Stimulated activated effector memory CD8-positive, alpha-beta T cell treated with anti-CD3 and anti-CD28 coated beads, Interleukin-12 subunit alpha, Interleukin-12 subunit beta, amount 100 ng/mL, for 72 hours (primary cell): ENCODE results near the gene PRKAR1B.
"Not testable (repeated sequence)": the region's sequence is repeated elsewhere in the genome, so short reads cannot be mapped to it uniquely, and the experiment has no call there.

Experiments used
- ATAC-seq: fragments of 150-1000 bp; cut with Tn5 transposase; 2 replicates; pipeline ENCODE4 v1.10.0; 2021
- DNase-seq, 2 donors: peaks; one replicate each; pipeline ENCODE4 v3.0.0; 2021 to 2022; ENCODE audit warnings: low spot score in 2 of 2
- H3K27ac Mint-ChIP-seq: one replicate; pipeline ENCODE4 v1.8.0; 2022; ENCODE audit warnings: mild to moderate bottlenecking, mixed read lengths
- H3K36me3 Mint-ChIP-seq: one replicate; pipeline ENCODE4 v1.8.0; 2022; ENCODE audit warnings: mild to moderate bottlenecking, mixed read lengths
- H3K4me1 Mint-ChIP-seq: one replicate; pipeline ENCODE4 v1.8.0; 2022; ENCODE audit warnings: mixed read lengths
- H3K4me3 Mint-ChIP-seq: one replicate; pipeline ENCODE4 v1.8.0; 2022; ENCODE audit warnings: mild to moderate bottlenecking, mixed read lengths
- H3K9me3 Mint-ChIP-seq: one replicate; pipeline ENCODE4 v1.8.0; 2022; ENCODE audit warnings: mixed read lengths

Gene PRKAR1B

DNA sequence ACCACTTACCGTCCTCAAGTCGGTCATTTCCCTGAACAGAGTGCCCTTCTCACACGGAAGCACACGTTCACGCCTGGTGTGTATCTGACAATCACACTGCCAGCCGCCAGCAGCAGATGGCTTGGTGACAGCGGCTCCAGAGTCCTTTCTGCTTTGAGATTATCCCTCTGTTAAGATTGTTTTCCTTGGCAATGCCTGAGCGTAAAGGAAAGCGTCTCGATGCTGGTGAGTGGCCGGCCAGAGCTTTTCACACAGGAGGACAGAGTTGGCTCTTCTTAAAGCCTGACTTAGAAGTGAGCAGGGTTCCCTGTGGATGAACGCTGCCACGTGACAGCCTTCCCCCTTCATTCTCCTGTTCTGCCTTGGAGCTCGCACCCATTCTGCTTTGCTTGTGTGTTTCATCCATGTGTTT is 22.1 kb upstream of the PRKAR1B start:
- Mint-ChIP-seq H3K4me1 (peaks cover 5% of the 10 kb centered on the region), H3K9me3 (no peaks in the 10 kb centered on the region), H3K4me3 (no peak overlapping the region), H3K36me3 (no peaks in the 10 kb centered on the region), H3K27ac (no peak overlapping the region)
- DNase-seq (no peak), ATAC-seq (no peak)

DNA sequence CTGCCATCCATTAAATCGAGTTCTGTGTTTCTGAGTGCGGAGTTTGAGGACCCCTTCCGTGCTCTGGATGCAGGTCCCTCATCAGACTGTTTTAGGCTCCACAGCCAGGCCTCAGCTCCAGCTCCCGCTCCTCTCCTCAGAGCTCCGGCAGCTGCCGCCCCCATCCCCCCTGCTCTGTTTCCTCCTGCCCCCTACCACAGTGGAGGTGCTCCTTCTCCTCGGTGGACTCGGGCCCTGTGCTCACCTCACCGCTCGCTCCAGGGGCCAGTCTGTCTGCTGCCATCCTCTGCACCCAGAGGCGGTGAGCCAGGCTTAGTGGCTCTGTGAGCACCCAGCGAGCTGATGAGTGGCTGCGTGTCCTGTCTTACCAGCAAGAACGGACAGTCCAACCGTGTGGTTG is 21.4 kb upstream of the PRKAR1B start:
- DNase-seq = no peak
- peaks cover 4% of the 10 kb centered on the region for H3K36me3 Mint-ChIP-seq
- H3K27ac Mint-ChIP-seq = peak overlapping the region; percentile 72
- H3K4me3 Mint-ChIP-seq = no peak overlapping the region
- peaks cover 5% of the 10 kb centered on the region for H3K4me1 Mint-ChIP-seq
- ATAC-seq = no peak
- no peaks in the 10 kb centered on the region for H3K9me3 Mint-ChIP-seq

DNA sequence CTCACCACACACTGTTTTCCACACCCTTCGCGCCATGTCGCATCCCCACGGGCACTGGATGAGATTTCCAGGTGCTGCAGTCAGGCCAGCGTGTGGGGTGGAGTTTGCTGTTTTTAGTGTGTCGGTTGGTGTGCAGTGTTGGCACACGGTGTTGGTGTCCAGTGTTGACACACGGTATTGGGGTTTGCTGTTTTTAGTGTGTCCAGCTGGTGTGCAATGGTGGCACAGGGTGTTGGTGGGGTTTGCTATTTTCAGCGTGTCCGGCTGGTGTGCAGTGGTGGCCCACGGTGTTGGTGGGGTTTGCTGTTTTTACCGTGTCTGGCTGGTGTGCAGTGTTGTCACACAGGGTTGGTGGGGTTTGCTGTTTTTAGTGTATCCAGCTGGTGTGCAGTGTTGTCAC is 20.1 kb upstream of the PRKAR1B start:
- peaks cover 16% of the 10 kb centered on the region for H3K36me3 Mint-ChIP-seq
- no peak for DNase-seq
- H3K9me3 Mint-ChIP-seq = no peaks in the 10 kb centered on the region
- no peak for ATAC-seq
- H3K4me3 Mint-ChIP-seq = no peak overlapping the region
- H3K27ac Mint-ChIP-seq = no peak overlapping the region
- H3K4me1 Mint-ChIP-seq = peaks cover 5% of the 10 kb centered on the region

DNA sequence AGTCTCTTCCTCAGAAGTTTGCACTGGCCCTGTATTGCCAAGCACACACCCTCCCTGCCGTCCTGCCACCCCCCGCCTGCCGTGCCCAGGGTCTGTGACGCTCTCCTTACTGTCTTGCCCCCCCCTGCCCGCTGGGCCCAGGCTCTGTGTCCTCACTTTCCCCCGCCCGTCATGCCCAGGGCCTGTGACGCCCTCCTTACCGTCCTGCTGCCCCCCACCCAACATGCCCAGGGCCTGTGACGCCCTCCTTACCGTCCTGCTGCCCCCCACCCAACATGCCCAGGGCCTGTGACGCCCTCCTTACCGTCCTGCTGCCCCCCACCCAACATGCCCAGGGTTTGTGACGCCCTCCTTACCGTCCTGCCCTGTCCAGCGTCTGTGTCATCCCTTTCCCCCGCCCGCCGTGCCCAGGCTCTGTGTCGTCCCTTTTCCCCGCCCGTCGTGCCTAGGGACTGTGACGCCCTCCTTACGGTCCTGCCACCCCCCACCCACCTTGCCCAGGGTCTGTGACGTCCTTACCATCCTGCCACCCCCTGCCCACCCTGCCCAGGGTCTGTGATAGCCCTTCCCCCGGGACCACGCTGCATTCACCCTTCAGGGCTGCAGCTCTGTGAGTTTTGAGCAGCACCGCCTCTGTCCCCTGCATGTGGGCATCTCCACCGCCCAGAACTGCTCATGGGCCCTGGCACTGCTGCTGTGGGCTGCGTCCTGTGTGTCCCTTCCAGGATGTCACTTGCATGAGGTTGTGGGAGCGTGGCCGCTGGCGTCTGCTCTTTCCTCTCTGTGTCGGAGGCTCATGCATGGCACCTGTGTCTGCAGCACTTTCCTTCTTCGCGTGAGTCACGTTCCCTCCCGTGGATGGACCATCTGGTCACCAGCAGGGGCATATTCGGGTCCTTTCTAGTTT is 19.3 kb upstream of the PRKAR1B start:
- ATAC-seq = no peak
- H3K36me3 Mint-ChIP-seq = peaks cover 20% of the 10 kb centered on the region

DNA sequence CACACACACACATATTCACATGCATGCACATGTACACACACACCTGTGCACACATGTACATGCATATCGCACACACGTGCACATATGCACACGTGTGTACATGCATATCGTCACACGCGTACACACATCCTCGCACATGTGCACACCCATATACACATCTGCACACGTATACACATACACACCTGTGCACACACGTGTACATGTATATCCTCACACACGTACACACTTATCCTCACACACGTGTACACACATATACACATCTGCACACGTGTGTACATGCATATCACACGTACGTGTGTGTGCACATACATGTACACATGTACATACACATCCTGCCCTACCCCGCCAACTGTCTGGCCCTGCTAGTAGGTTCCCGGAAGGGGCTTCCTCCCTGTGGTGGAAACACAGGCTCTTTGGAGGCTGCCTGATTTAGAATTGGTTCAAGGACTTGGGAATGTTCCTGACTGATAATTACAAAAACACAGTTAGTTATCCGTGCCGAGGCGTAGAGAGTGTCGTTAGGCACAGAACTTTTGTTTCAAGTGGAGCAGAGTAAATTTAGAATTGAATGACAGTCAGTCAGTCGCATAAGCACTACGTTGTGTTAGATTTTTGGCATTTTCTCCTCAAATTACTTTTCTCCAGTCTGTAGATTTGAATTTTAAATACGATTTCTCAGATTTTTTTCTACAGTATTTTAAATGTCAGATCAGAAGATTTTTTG is 18.5 kb upstream of the PRKAR1B start:
- no peak for ATAC-seq
- Mint-ChIP-seq H3K27ac (no peak overlapping the region), H3K36me3 (peaks cover 20% of the 10 kb centered on the region), H3K4me3 (no peak overlapping the region), H3K9me3 (no peaks in the 10 kb centered on the region), H3K4me1 (peaks cover 5% of the 10 kb centered on the region)
- DNase-seq = no peak

More for the DNA sequence above, 19.3 kb upstream of the PRKAR1B start:
- no peak overlapping the region for H3K4me3 Mint-ChIP-seq
- no peak overlapping the region for H3K27ac Mint-ChIP-seq
- H3K4me1 Mint-ChIP-seq = peaks cover 5% of the 10 kb centered on the region
- DNase-seq = no peak
- no peaks in the 10 kb centered on the region for H3K9me3 Mint-ChIP-seq

DNA sequence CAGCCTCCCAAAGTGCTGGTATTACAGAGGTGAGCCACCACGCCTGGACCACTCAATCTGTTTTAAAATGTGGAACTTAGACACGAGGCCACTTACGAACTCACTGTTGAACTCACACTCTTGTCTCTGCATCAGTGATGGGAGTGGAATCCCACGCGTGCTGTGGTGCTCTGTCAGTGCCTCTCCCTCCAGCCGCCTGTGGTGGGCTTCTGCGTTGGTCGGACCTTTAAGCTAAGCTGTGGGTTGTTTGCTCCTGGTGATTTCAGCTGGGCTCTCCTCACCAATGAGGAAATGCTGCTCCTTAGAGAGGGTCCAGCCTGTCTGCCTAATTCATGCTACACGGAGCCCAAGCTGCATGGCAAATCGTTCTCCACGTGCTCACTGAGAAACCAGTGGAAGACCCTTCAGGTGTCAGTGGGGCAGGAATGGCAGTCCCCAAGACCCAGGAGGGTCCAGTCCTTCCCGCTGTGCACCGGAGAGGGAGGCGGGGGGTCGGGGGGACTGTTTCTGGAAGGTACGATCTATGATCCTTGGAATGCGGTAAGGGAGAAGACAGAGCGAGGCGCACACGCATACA is 17.9 kb upstream of the PRKAR1B start:
- peaks cover 5% of the 10 kb centered on the region for H3K4me1 Mint-ChIP-seq
- ATAC-seq (no peak), DNase-seq (no peak)
- no peak overlapping the region for H3K4me3 Mint-ChIP-seq
- H3K27ac Mint-ChIP-seq = no peak overlapping the region
- H3K9me3 Mint-ChIP-seq = no peaks in the 10 kb centered on the region
- H3K36me3 Mint-ChIP-seq = peaks cover 20% of the 10 kb centered on the region

DNA sequence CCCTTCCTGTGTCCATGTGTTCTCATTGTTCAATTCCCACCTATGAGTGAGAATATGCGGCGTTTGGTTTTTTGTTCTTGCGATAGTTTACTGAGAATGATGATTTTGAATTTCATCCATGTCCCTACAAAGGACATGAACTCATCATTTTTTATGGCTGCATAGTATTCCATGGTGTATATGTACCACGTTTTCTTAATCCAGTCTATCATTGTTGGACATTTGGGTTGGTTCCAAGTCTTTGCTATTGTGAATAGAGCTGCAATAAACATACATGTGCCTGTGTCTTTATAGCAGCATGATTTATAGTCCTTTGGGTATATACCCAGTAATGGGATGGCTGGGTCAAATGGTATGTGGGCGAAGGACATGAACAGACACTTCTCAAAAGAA is 17.0 kb upstream of the PRKAR1B start:
- not testable (repeated sequence) for H3K4me1 Mint-ChIP-seq, H3K9me3 Mint-ChIP-seq, H3K4me3 Mint-ChIP-seq, H3K27ac Mint-ChIP-seq, DNase-seq, ATAC-seq
- H3K36me3 Mint-ChIP-seq = peaks cover 20% of the 10 kb centered on the region

DNA sequence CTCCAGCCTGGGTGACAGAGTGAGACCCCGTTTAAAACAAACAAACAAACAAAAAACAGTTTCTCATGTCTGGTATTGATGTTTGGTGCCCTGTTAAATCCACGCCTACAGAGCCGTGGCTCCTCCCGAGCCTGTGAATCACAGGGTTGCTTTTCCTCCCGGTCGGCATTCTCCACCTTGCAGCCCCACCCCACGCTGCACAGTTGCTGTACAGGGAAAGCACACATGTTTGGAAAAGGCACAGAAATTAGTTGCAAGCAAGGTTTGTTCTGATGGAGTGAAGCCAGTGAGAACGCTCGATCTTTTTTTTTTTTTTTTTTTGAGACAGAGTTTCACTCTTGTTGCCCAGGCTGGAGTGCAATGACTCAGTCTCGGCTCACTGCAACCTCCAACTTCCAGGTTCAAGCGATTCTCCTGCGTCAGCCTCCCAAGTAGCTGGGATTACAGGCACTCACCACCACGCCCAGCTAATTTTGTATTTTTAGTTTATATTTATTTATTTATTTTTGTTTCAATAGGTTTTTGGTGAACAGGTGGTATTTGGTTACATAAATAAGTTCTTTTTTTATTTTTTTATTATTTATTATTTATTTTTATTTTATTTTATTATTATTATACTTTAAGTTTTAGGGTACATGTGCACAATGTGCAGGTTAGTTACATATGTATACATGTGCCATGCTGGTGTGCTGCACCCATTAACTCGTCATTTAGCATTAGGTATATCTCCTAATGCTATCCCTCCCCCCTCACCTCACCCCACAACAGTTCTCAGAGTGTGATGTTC is 16.5 kb upstream of the PRKAR1B start:
- ATAC-seq, DNase-seq, H3K27ac Mint-ChIP-seq, H3K4me3 Mint-ChIP-seq, H3K9me3 Mint-ChIP-seq, H3K4me1 Mint-ChIP-seq: not testable (repeated sequence)
- H3K36me3 Mint-ChIP-seq = peaks cover 20% of the 10 kb centered on the region

DNA sequence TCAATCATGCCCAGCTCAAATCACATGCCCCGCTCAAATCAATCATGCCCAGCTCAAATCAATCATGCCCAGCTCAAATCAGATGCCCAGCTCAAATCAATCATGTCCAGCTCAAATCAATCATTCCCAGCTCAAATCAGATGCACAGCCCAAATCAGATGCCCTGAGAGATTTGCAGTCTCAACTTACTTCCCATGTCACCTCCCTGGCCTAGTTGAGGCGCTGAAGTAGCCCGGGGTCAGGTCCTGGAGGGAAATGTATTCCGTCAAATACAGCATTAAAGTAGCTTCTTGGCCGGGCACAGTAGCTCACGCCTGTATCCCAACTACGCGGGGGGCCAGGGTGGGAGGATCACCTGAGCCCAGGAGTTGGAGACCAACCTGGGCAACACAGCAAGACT is 15.7 kb upstream of the PRKAR1B start:
- H3K27ac Mint-ChIP-seq = peak overlapping the region; percentile 48
- H3K9me3 Mint-ChIP-seq = no peaks in the 10 kb centered on the region
- no peak overlapping the region for H3K4me3 Mint-ChIP-seq
- DNase-seq = no peak
- peaks cover 20% of the 10 kb centered on the region for H3K36me3 Mint-ChIP-seq
- H3K4me1 Mint-ChIP-seq = peaks cover 5% of the 10 kb centered on the region
- ATAC-seq = no peak

DNA sequence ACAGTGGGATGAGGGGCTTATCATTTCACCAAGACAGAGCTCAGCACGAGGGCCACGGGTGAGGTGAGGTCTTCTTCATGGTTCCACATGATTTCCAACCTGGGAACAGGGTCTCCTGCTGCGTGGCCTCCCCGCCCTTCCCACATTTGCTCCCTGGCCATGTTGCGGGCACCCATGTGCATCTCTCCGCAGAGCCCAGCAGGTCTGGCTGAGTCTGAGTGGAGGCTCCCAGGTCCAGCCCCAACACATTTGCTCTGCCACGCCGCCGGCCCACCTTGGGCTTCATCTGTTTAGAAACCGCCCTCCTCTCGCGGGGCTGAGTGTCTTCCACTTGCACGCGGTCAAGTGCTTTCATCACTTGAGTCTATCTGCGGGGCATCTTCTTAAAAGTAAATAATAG is 14.8 kb upstream of the PRKAR1B start:
- ATAC-seq = no peak
- Mint-ChIP-seq H3K27ac (no peak overlapping the region), H3K9me3 (no peaks in the 10 kb centered on the region), H3K4me1 (no peaks in the 10 kb centered on the region), H3K4me3 (no peak overlapping the region), H3K36me3 (peaks cover 20% of the 10 kb centered on the region)
- no peak for DNase-seq

DNA sequence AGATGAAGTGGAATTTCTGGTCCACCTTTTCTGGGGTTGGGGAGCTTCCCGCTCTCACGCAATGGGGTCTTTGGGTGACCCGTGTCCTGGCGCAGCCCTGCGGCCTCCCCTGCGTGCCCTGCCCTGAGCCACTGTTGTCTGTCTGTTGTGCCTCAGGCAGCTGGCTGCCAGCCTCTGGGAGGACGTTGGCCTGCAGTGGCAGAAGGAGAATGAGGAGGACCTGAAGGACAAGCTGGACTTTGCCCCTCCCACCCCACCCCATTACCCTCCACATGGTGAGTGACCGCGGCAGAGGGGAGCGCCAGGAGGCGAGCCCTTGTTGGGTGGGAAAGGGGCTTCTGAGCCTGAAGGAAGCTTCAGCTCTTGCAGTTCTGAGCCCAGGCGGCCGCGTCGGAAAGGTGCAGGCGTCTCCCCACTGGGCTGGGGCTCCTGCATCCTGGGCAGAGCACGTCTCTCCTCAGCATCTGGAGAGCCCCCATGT is 14.2 kb upstream of the PRKAR1B start:
- no peak for ATAC-seq
- H3K9me3 Mint-ChIP-seq = no peaks in the 10 kb centered on the region
- no peak overlapping the region for H3K4me3 Mint-ChIP-seq
- no peak overlapping the region for H3K27ac Mint-ChIP-seq
- H3K36me3 Mint-ChIP-seq = peaks cover 20% of the 10 kb centered on the region
- H3K4me1 Mint-ChIP-seq = no peaks in the 10 kb centered on the region
- DNase-seq = no peak

DNA sequence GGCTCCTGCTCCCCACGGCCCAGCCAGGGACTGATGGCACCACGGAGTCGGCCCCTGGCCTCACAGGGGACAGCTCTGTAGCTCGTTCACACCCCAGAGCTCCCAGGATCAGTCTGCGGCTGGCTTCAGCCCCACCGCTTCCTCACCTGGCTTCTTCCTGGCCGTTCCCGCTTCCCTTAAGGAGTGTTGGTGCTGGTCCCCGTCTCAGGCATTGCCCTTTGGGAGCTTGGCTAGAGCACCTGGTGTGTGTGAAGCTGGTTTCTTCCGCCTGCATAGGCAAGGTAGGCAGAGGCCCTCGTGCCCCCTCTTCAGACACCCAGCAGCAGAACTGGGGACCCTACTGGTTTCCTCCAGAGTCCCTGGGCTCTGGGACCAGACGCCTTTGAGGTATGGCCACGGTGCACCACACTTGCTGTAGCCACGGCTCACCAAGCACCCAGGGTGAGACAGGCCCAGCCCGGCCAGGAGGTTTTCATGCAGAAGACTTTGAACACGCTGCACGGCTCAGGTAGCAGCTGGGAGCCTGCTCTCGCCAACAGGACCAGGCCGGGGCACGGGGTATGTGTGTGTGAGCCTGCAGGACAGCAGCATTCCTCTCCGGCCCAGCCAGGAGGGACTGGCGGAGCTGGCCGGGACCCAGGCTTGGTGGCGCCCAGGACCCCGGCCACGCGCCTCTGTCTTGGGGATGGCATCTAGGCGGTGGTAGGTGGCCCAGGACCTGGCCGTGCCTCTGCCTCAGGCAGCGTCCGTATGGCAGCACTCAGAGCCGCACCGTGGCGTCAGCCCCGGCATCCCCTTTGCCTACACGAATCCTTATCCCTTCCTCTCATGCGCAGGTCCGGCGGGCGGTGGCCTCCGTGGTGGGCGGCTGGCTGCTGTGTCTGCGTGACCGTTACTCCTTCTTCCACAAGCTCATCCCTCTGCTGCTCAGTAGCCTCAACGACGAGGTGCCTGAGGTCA is 13.2 kb upstream of the PRKAR1B start:
- DNase-seq = no peak
- Mint-ChIP-seq H3K36me3 (peaks cover 20% of the 10 kb centered on the region), H3K4me1 (no peaks in the 10 kb centered on the region), H3K27ac (no peak overlapping the region), H3K4me3 (no peak overlapping the region), H3K9me3 (no peaks in the 10 kb centered on the region)
- ATAC-seq = no peak

DNA sequence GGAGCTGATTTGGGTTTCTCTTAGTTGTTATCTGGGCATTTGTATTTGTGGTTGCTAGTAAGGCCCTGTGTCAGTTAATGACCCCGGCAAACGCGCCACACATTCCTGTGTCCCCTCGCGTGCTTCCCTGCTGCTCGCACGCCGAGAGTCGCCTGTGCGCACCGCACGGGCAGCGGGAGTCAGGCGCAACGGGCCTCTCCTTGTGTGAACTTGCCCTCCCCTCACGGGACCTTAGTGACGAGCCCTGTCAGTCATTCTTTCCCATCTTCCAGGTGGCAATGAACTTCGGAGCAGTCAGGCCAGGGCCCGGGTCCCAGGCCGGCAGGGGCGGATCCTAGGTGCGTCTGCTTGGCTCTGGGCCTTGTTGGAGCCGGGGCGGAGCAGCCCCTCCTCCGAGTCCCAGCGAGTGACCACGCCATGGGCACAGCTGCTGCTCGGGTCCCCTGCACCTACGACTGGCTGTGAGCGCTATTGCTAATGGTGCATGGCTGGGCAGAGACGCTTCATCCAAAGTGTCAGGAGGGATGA is 12.4 kb upstream of the PRKAR1B start:
- Mint-ChIP-seq H3K4me1 (no peaks in the 10 kb centered on the region), H3K36me3 (peaks cover 20% of the 10 kb centered on the region), H3K4me3 (no peak overlapping the region), H3K9me3 (peaks cover under 1% of the 10 kb centered on the region), H3K27ac (peak overlapping the region; percentile 23)
- ATAC-seq = no peak
- no peak for DNase-seq
